Mammary epithelial cell (primary cell): ENCODE results near the gene PPP1R15B.

Experiments
- EZH2 ChIP-seq: IDR thresholded peaks from 2 replicates; pipeline ENCODE4 v1.6.1; 2012; ENCODE audit warnings: low read length, inconsistent platforms, borderline replicate concordance
- TF ChIP-seq, protein P1 (sequence below), 2 donors: IDR thresholded peaks in 1 of 2; conservative IDR thresholded peaks in 1 of 2; 2 replicates each; pipeline ENCODE4 v1.5.1; 2011 to 2012; ENCODE audit warnings: inconsistent platforms in 2 of 2, low read length in 2 of 2, mild to moderate bottlenecking in 2 of 2, control low read depth in 1 of 2, low read depth in 1 of 2; ENCODE audit not compliant: insufficient read depth in 1 of 2; ENCODE audit errors: extremely low read depth in 1 of 2

DNA sequence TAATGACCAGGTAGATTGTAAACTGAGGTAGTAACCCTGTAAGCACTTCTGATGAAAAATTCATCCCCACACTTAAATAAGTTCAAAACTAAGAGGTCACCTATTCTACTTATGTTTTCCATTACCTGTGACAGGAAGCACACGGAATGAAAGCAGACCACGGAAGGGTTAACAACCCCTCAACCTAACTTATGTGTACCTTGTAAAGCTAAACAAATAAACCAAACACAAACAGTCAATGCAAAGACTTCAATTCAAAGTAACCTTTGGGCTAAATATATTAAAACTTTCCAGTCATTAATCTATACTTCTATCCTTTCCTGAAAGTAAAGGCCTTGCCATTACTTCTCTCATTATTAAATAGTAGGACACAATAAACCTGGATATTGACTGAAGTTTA lies 7.0 kb downstream of the PPP1R15B start:
- TF ChIP-seq, protein P1, sequence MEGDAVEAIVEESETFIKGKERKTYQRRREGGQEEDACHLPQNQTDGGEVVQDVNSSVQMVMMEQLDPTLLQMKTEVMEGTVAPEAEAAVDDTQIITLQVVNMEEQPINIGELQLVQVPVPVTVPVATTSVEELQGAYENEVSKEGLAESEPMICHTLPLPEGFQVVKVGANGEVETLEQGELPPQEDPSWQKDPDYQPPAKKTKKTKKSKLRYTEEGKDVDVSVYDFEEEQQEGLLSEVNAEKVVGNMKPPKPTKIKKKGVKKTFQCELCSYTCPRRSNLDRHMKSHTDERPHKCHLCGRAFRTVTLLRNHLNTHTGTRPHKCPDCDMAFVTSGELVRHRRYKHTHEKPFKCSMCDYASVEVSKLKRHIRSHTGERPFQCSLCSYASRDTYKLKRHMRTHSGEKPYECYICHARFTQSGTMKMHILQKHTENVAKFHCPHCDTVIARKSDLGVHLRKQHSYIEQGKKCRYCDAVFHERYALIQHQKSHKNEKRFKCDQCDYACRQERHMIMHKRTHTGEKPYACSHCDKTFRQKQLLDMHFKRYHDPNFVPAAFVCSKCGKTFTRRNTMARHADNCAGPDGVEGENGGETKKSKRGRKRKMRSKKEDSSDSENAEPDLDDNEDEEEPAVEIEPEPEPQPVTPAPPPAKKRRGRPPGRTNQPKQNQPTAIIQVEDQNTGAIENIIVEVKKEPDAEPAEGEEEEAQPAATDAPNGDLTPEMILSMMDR (conservative IDR thresholded peaks at IDR 0.05 in 1 of 2, IDR thresholded peaks at IDR 0.05 in 1 of 2; ENCODE audit: extremely low read depth in 1 of 2, insufficient read depth in 1 of 2, low read depth in 1 of 2, low read length in 2 of 2): no peak
- TF ChIP-seq EZH2: no peak
